GM19023 (cell line): ENCODE results near the gene ZMYND15.

Experiments used
- ATAC-seq: cut with Tn5 transposase; IDR thresholded peaks from one replicate; pipeline ENCODE4 v1.9.1; 2021; ENCODE audit warnings: mild to moderate bottlenecking, moderate library complexity; ENCODE audit not compliant: unreplicated experiment

ZMYND15 gene

DNA sequence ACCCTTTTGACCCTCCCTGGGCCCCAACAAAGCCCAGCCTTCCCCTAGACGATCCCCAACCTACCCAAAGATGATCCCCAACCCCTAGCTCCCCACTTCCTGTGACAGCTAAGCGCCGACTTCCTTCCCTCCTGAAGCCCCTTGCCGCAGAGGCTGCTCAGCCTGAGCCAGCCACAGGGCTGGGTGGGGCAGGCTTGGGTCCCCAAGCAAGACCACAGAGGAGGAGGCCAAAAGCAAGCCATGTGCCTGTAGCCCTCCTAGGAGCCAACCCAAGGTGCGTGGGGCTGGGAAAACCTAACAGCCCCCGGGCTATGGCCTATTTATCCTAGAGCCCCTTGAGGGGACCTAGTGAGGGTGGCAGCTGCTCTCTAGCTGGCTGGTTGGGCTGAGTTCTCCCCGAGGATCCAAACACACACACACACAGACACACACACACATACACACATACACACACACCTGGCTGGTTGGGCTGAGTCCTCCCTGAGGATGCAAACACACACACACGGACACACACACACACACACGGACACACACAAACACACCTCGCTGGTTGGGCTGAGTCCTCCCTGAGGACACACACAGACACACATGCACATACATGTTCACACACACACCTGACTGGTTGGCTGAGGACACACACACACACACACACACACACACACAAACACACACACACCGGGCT is 24.4 kb upstream of the ZMYND15 start:
- no peak for ATAC-seq

DNA sequence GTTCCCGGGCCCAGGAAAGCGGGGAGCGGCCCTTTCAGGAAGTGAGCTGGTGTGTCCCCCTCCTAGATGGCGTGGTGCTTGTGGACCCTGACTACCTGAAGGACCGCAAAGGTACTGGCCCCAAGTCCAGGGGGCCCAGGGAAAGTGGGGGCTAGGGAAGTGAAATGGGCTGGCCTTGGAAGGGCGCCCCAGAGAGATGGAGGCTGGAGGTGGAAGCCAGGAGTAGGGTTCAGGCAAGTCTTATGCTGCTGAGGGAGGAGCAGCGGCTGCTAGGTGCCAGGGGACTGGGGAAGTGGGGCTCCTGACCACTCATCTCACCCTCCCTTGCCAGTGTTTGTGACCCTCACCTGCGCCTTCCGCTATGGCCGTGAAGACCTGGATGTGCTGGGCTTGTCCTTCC is 23.6 kb upstream of the ZMYND15 start:
- no peak for ATAC-seq

DNA sequence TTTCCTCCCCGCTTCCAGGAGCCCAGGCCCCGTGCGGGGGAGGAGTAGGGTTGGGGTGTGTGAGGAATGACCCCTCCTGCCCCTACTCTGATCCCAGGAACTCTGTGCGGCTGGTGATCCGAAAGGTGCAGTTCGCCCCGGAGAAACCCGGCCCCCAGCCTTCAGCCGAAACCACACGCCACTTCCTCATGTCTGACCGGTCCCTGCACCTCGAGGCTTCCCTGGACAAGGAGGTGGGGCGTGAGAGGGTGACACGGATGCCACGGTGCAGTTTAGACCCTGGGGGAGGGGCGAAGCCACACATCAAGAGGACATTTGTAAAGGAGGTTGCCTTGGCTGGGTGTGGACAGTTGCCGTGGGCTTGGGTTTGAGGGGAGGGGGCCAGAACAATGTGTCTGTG is 21.8 kb upstream of the ZMYND15 start:
- ATAC-seq: no peak

DNA sequence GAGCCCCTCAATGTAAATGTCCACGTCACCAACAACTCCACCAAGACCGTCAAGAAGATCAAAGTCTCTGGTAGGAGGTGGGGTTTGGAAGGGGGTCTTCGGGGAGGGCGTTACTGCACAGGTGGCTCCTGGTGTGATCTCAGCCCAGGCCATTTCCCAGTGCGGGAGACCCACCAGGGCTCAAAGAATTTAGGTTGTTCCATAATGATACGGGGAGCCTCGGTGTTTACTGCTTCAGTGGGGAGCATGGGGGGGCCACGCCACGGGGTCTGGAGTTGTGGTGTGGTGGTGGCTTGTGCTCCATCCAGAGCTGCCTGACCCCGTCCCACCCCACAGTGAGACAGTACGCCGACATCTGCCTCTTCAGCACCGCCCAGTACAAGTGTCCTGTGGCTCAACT is 21.4 kb upstream of the ZMYND15 start:
- no peak for ATAC-seq

DNA sequence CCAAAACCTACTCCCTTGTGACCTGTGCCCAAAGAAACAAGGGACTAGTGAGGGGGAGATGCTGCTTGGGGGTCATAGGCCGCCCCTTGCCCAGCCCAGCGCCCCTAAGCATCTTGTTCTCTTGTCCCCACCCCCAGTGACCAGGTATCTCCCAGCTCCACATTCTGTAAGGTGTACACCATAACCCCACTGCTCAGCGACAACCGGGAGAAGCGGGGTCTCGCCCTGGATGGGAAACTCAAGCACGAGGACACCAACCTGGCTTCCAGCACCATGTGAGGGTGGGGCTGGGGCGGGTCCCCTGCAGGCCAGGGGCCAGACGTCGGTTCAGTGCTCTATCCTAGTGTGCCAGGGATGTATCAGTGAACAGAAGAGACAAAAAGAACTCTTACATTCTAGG is 20.5 kb upstream of the ZMYND15 start:
- no peak for ATAC-seq

DNA sequence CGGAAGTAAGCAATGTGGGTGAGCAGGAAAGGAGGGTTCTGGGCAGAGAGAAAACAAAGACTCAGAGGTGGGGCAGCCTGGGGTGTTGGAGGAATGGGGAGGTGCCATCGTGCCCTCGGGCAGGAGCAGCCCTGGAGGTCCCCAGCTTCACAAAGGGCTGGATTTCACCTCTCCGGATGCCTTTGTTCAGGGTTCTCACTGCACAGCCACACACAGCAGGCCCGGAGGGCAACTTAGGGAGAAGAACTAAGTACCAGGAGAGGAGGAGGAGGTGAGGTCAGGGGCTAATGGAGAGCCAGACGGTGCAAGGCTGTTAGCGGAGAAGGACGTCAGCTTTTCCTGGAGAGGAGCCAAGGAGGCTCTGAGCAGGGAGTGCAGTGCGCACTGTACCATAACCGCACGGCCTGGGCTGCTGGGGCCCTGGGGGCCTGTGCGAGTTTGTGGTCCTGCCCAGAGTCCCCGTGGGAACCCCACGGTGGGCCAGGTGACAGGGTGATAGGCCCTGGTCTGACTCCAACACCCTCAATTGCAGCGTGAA is 19.9 kb upstream of the ZMYND15 start:
- no peak for ATAC-seq

DNA sequence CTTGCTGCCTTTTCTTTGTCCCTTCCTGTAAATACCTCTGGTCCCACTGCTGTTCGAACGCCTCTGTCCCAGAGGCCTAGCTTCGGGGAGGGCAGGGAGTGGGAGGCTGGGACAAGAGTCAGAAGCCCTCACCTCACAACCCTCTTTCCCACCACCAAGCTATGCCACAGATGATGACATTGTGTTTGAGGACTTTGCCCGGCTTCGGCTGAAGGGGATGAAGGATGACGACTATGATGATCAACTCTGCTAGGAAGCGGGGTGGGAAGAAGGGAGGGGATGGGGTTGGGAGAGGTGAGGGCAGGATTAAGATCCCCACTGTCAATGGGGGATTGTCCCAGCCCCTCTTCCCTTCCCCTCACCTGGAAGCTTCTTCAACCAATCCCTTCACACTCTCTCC is 18.8 kb upstream of the ZMYND15 start:
- ATAC-seq: no peak

DNA sequence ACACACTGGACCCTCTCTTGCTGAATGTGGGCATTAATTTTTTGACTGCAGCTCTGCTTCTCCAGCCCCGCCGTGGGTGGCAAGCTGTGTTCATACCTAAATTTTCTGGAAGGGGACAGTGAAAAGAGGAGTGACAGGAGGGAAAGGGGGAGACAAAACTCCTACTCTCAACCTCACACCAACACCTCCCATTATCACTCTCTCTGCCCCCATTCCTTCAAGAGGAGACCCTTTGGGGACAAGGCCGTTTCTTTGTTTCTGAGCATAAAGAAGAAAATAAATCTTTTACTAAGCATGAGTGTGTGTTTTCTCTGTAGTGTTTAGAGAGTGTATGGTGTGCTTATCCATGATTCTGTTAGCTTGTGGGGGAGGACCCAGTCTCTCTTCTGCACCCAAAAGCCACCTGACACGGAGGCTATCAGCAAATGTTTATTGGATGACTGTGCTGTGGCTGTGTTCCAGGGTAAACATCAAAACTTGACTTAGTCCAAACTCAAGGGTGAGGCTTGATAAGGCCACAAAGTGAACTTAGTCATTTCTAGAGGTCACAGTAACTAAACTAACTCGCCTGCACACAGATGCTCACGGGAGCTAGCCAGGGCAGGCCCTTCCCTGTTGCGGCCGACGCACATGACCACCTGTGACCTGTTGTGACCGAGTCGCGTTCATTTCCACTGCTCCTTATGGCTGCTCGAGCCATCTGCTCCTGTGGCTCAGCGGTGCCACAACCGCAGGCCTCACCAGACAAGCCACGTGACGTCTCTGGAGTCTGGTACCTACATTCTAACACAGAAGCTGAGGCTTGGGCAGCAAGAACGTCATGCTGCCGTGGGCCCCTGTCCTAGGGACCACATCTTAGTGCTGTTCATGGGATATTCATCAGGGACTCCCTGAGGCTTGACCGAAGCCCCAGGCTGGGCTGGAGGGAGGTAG is 18.2 kb upstream of the ZMYND15 start:
- no peak for ATAC-seq

DNA sequence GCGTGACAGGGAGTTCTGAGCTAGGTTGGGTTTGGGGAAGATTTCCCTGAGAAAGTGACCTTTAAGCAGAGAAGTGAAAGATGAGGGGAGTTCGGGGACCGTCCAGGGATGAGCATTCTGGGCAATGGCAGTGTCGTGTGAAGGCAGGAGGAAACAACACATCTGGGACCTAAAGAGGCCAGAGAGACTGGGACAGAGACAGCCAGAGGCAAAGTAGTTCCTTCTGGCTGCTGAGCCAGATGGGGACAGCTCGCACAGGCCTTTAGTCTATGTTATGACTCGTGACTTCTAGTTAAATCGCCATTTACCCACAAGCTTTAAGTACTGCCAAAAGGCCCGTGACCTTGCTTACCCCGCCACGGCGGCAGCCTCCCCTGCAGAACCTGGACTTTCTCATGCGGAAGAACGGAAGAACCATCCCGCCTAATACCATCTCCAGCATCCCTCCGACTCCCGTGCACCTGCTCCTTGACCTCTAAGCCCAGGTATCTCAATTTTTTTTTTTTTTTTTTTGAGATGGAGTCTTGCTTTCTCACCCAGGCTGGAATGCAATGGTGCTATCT is 16.9 kb upstream of the ZMYND15 start:
- no peak for ATAC-seq

DNA sequence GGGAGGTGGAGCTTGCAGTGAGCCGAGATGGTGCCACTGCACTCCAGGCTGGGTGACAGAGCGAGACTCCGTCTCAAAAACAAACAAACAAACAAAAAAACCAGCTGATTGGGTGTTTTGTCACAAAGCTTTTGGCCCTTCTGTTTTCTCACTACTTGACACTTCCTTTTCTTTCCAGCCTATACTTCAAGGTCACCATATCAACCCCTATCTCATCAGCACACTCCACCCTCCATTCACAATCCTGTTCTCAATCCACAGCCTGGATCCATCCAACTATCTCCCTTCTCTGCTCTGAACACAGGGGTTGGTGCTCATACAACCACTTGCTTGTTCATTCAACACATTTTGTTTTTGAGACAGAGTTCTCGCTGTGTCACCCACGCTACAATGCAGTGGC is 15.0 kb upstream of the ZMYND15 start:
- no peak for ATAC-seq

DNA sequence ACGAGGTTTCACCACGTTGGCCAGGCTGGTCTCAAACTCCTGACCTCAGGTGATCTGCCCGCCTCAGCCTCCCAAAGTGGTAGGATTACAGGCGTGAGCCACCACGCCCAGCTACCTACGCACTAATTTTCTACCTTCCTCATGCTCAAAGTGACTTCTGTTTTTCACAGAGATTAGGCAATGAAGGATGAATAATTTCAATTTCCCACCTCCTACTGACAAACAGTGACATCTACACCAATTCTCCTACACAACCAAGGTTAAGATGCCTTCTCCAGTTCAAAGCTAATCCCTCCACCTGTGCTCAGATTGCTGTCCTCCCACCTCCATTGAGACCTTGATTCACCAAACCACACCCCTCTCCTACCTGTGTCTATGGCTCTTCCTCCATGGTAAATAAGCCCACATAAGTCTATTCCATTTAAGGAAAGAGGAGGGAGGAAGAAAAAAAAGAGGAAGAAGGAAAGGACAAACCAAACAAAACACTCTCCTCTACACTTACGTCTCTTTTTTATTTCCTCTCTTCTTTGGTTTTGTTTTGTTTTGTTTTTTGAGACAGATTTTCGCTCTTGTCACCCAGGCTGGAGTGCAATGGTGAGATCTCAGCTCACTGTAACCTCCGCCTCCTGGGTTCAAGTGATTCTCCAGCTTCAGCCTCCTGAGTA is 13.9 kb upstream of the ZMYND15 start:
- ATAC-seq: no peak

DNA sequence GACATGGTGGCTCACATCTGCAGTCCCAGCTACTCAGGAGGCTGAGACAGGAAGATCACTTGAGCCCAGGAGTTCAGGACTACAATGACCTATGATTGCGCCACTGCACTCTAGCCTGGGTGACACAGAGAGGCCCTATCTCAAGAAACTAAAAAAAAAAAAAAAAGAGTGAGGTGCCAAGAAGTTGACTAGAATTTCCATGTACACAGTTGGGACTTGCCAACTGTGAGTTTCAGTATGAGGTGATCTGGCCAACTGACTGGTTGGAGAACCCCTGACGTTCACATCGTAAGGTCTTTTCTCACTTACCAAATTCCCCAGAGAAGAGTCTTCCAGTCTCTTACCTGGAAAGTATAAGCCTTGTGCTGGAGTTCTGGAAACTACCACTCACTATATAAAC is 11.5 kb upstream of the ZMYND15 start:
- ATAC-seq: no peak

DNA sequence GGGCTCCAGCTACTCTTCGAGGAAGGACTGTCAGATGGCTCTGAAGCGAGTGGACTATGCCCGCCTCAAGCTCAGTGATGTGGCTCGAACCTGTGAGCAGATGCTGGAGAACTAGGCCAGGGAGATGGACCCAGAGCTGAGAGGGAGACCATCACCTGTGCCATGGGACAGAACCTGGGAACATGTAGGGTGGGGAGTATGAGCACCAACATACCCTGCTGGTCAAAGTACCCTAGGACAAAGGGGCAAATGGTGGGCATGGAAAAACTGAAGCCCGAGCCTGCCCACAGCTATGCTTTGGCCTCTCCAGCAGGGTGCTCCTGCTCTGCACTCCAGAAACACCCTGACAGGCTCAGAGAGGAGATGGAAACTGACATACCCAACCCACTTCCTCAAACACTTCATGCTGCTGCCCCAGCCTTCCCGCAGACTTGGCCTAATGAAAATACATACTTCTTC is 6.5 kb upstream of the ZMYND15 start:
- no peak for ATAC-seq

DNA sequence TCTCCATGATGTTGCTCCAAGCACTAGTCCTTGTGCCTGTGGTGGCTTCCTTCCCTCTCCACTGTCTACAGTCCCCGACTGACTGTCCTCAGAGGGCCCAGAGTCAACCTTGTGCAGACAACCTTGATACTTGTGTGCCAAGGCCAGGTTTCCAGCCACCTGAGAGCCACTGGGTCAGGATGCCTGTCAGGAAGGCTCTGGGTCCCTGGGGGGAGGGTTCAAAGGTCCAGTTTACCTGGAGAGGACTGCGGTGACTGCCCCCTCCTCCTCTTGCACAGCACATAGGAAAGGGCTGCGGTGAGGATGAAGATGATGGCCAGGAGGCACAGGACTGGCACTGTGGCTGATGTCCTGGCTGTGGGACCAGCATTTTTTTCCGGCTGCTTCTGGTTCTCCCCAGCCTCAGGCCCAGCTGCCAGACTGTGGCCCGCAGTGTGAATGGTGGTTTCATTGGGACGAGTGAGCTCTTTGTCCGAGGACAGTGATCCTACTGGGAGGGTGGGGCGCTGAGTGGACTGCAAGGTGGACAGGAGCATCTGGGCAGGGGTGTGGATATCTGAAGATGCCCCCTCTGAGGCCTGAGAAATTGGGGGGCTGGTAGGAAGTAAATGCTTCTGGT is 4.7 kb upstream of the ZMYND15 start:
- ATAC-seq: no peak

DNA sequence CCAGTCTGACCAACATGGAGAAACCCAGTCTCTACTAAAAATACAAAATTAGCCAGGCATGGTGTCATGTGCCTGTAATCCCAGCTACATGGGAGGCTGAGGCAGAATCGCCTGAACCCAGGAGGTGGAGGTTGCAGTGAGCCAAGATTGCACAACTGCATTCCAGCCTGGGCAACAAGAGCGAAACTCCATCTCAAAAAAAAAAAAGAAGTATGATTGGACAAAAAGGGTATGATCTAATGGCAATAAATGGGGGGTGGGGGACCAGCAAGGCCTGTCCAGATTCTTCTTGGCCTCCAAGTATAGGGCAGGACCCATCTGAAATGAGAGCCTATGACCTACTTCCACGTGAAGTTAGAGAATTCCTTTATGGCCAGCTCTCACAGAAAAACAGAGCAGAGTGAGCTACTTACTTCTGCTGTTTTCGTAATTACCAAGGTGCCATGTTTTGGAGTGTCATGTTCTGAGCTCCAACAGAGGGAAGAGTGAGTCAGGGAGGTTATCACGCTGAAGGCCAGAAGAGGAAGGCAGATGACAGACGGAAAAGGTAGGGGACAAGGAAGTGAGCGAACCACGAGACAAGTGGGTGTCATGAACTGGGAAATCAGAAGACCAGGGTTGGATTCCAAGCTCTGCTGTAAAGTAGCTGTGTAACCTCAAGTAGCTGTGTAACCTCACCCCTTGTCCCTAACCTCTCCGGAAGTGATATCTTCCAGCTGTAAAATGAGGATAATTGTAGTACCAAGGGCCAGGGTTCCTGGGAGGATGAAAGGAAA is 3.6 kb upstream of the ZMYND15 start:
- ATAC-seq: no peak

DNA sequence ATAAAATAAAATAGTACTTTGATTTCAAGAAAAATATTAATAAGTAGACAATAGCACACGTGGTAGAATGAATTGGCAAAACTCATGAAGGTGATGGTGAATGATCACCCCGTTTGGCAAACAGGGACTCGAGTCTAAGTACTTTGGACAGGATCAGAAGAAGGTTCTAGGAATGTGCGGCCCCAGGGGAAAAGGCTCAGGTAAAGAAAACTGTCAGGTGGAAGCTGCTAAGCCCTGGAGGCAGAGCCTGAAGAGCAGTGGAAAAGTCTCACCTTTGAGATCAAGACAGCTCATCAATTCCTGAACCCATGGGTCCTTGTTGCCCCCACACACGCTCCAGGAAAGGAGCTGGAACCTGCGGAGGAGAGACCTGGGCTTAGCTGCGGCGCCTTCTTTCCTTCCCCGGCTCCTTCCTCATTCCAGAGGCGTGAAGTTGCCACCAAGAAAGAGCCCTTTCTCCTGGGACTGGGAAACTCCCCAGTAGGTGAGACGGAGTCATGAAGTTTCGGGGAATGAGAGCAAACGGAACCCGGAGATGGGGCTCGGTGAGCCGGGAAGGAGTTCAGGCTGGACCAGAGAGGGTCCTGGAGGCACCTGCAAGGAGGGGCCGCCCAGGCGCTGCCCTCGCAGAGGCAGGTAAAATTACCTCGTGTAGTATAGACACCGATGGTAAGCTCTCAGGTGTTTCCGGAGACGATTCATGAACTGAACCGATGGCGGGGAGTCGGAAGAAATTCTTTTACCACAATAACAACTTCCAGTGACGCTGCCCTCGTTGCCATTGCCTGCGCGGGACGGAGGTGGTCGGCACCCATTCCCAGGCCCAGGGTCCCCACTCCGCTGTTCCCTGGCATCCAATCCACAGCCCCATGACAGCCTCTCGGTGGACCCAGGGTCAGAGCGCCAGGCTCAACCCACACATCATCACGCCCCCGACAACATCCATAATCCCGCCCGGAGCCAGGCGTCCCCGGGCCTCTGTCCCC is 1.2 kb upstream of the ZMYND15 start:
- no peak for ATAC-seq

DNA sequence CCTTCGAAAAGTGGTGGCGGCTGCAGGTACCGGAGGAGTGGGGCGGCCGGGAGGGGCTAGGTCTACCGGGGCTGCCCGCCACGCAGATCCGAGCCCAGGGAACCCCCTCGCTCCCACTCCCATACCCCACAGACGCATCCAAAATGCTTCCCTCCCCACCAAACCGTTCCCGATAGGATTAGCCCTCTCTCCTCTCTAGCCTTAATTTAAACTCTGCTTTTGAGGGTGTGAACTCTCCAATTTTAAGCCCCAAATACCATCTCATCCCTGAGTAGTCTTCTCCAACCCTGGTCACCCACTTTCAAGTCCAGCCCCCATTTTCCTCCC is 355 bp downstream of the ZMYND15 start:
- ATAC-seq: no peak

DNA sequence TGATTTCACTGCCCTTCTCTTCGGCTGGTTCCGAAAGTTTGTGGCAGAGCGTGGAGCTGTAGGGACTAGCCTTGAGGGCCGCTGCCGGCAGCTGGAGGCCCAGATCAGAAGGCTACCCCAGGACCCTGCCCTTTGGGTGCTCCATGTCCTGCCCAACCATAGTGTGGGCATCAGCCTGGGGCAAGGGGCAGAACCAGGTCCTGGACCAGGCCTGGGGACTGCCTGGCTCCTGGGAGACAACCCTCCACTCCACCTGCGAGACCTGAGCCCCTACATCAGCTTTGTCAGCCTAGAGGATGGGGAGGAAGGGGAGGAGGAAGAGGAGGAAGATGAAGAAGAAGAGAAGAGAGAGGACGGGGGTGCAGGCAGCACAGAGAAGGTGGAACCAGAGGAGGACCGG is 951 bp downstream of the ZMYND15 start:
- ATAC-seq: no peak

DNA sequence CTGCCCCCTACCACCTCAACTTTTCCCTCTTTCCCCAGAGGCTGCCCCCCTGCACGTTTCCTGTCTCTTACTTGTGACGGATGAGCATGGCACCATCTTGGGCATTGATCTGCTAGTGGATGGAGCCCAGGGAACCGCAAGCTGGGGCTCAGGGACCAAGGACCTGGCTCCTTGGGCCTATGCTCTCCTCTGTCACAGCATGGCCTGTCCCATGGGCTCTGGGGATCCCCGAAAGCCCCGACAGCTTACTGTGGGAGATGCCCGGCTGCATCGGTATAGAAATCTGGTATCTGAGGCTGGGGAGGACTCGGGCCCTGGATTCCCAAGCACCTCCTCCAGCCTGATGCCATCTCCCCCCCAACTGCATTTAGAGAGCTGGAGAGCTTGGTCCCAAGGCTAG is 1.9 kb downstream of the ZMYND15 start:
- no peak for ATAC-seq
